Stimulated activated CD8-positive, alpha-beta memory T cell treated with anti-CD3 and anti-CD28 coated beads, Interleukin-15, amount 100 ng/mL, for 4 hours (primary cell): ENCODE results near the gene SPRED2.

Experiments
- DNase-seq, 2 donors: peaks; one replicate each; pipeline ENCODE4 v3.0.0-alpha.2; 2020; ENCODE audit warnings: low read depth in 2 of 2

The SPRED2 gene

DNA sequence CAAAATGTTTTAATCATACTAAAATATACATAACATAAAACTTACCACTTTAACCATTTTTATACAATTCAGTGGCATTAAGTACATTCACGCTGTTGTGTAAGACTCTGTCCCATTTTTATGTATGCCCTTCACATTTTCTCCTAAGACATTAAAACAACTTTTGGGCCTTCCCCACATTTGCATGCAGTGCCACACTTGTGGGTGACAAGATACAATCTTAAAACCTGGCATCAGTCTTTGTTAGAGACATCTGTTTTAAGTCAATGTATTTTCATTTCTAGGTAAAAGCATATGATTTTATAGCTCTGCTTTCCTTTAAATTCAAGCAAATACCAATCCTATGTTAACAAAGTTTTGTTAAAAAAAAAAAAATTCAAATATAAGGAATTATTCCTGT, 17.3 kb downstream of the SPRED2 start:
- DNase-seq, result no peak

GRCh38 chr2:65413610-65414009, 18.8 kb downstream of the SPRED2 start:
- DNase-seq, result no peak

DNA sequence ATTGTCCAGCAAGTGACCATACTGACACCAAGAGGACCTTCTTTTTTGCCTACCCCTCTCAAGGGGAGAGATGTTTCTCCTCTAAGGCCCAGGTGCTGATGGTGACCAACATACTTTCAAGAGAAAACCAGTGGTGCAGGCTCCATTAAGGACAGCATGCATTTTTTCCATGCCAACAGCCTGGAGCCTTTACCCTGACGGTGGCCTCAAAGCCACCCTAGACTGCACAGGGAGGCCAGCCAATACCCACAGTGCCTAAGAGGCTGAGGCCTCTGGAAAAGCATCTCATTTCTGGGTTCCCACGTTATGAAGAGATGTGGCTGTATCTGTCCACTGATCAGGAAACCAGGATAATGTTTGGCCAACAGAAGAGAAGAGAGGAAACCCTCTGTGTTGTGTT, 19.3 kb downstream of the SPRED2 start:
- DNase-seq, result no peak

DNA sequence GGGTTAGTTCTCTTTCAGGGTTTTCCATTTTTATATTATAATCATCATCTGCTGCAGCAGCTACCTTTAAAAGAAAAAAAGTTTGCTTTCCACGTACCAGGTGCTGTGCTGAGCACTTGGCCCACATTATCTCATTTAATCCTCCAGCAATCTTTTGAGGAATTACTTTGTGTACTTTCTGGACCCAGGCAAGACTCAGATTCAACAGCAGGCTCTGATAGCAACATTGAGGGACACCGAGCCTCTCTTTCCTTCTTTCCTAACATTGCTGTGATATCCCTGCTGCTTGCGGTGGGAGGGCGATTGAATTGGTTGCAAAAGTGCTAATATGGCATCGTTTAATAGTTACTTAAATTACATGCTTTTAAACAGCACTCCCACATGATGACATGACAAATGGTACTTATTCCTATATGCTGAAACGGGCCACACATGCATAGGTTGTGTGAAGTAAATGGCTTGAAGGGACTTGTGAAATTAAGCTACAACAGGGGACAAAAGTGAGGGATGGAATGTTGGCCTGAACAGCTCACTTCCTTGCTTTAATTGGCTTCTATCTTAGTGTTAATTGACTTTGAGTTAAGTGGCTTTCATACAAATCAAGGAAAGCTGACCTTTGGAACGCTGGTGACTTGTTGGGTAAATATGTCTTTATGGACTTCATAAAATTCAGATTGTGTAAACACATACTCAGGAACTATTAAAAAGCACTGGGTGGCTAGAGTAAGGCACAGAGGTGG, 21.2 kb downstream of the SPRED2 start:
- no peak for DNase-seq

GRCh38 chr2:65409045-65409444, 23.4 kb downstream of the SPRED2 start:
- no peak for DNase-seq

DNA sequence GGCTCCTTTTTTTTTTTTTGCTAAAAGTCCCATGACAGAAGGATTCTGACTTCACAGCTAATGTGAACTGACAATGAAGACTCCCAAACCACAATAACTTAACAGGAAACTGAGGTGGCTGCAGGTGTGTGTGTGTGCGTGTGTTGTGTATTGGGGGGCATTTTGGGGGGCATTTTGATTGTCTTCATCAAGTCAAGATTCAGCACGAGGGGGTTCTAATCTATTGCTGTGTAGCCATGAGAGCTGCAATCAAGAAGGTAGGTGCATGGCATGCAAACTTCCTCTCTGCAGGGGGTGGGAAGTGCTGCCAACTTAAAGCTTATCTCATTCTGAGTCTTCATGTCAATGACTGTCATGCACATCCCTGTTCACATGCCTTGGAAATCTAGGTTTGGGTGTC, 25.2 kb downstream of the SPRED2 start:
- DNase-seq, result no peak

GRCh38 chr2:65404988-65405697, 27.3 kb downstream of the SPRED2 start:
- DNase-seq, result no peak

GRCh38 chr2:65403529-65403915, 28.9 kb downstream of the SPRED2 start:
- no peak for DNase-seq

DNA sequence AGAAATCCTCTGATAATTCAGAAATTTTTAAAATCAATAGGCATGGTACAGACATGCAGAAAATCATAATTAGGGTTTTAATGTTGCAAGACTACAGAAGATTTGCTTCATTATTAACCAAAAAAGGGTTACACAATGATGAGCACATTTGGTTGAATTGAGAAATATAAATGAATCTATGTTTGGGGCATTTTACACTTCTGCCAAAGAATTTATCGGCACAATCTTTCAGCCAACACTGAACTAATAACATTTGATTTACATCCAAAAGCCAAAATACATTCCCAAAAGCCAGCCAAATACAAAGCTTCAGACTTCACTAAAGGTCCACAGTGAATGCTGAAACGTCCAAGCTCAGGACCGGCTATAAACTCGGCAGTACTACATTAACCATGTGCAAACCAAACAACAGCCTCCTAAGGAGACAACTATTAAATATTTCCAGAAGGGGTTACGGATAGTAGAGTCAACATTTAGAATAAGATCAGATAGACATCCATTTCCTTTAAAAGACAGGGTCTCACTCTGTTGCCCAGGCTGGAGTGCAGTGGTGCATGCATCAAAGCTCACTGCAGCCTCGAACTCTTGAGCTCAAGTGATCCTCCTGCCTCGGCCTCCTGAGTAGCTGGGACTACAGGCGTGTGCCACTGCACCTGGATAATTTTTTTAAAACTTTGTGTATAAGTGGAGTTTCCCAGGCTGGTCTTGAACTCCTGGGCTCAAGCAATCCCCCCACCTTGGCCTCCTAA, 29.4 kb downstream of the SPRED2 start:
- no peak for DNase-seq

DNA sequence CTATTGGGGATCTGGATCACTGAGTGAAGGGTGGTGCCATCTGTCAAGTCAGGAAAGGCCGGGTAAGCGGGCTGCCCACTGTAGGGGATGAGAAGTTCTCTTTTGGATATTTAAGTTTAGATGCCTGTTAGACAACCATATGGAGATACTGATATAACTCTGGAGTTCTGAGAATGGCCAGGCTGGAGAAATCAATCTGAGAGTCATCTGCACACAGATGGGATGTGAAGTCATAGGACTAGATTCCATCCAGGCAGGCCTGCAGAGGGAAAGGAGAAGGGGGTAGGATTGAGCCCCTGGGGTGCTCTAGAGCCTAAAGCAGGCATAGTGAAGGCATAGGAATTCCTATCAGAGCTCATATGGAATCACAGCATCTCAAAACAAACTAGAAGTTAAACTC, 30.1 kb downstream of the SPRED2 start:
- DNase-seq, result no peak

- DNase-seq, result no peak
Measured at GRCh38 chr2:65397122-65397521, 35.3 kb downstream of the SPRED2 start.

- DNase-seq, result no peak
Measured at GRCh38 chr2:65396348-65397026, 35.9 kb downstream of the SPRED2 start.

DNA sequence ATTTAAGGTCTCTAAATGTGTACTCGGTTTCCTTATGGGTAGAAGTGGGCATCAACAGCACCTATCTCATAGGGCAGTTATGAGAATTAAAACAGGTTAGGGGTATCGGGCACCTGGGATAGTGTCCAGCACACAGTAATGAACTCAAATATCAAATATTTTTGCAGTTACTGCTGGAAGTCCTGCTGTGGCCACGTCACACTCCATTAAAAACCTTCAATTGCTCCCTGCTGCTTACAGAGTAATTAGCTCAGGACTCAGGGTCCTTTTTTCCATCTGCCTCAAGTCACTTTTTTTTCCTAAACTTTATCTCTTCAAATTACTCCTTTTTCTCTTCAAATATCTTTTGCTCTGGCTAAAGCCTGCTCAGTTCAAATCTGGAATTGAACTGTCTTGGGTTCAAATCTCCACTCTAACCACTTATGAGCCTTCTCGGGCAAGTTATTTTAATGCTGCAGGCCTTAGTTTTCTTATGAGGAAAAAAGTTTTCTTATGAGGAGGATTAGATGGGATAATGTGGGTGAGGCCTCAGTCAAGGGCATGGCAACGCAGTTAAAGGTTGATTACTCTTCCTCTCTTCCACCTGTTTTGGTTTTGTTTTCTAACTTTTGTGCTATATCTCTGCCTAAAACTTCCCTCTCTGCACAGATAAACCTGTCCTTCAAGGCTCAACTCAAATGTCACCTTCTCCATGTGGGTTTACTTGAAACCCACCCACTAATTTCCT, 36.6 kb downstream of the SPRED2 start:
- no peak for DNase-seq

DNA sequence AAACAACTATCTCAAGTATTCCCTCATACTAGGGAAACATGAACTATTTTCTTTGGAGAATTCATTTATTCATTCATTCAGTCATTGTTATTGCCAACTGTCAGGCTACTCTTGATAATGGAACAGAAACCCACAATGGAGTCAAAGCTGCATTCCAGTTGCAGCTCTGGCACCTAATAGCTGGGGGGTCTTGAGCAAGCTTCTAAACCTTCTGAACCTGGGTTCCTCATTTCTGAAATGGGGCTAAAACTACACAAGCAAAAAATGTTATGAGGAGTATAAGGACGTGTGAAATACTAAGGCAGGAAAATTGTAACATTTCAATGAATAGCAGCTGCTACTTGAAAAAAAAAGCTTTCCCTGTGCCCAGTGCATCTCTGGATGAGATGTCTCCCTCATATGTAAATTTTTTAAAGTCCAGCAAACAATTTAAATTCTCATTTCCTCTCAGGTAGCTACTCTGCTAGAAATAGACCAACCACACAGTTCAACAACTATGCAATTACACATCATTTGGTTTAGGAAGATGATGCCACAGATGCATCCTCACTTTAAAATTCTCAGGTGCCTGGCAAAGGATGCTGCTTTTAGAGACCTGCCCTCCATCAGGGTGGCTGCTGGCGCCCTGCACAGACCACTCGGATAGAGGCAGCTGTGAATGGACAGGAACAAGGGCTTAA, 38.5 kb downstream of the SPRED2 start:
- no peak for DNase-seq

DNA sequence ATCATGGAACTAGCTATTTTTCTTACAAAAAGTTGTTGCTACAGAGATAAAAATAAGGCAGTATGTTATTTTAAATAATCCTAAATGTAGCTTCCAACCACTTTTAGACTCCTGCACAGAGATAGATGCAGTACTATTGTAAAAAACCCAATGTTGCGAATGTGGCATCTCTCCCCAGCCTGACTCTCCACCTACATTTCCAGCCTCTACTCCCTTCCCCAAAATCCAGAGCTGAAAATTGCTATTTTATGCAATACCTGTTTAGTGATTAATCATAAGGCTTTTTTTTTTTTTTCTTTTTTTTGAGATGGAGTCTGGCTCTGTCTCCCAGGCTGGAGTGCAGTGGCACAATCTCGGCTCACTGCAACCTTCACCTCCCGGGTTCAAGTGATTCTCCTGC, 39.4 kb downstream of the SPRED2 start:
- no peak for DNase-seq

- DNase-seq, result no peak
Measured at GRCh38 chr2:65392609-65393008, 39.8 kb downstream of the SPRED2 start.

DNA sequence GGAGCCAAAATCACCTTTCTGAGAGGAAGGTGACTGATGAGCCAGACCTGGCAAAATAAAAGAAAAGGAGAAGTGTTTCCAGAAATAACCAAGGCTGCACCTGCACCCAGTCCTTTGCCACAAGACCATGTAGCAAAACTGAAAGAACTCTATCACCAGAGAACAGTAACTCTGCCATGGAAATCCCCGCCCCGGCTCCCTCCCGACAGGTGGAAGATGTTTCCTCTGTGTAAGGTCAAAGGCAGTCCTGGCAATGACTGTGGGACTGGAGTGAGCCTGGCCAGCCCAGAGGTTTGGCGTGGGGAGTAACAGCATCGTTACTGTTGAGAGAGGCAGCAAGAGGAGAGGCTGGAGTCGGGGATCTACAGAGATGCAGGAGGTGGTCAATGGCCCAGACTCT, 42.3 kb downstream of the SPRED2 start:
- no peak for DNase-seq

DNA sequence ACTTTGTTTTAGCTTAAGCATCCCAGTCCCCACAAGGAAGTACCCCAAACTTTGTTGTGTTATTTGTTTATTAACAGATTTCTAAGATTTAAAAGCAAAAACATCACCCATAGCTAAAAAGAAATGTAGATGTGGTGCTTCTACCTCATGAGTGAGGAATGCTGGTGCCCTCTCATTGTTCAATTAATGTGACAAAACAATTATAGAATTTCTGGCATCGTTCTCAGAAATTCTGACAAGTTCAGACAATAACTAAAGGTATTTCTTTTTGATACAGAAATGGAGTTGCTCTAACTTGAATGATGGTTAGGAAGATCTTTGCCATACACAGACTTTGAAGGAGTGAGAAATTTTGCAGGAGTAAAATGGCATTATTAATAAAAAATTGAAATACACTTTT, 42.9 kb downstream of the SPRED2 start:
- DNase-seq, result no peak

DNA sequence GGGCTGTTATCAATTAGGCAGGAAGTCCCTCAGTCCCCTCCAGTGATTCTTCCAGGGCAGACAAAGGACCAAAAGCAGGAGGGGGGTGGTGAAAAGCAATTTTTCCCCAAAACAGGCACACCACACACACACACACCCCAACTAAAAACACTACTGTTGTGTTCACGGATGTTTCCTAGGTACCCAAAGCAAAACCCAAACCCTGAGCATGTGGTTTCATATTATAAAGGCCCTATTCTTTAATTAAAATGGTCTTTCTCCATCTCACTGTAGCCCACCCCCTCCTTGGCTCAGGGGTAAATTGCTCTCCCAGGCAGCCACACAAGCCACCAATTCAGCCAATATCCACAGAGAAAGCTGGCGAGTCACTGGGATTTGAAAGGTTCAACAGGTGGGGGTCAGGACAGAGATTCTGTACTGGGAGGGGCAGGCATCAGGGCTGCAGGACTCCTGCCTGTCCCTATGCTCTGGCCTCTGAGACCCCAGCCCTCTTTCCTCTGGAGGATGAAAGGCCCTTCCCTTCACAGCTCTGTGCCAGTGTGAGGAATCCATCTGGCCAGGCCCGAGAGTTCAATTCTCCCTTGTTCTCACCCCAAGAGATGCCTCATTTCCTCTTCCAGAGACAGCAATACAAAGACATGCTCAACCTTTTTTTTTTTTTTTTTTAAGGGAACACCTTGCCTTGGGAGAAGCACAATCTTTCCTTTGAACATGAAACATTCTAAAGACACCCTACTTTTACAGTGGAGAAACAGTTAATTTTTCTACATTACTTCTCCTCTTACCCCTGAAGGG, 43.6 kb downstream of the SPRED2 start:
- DNase-seq, result no peak

DNA sequence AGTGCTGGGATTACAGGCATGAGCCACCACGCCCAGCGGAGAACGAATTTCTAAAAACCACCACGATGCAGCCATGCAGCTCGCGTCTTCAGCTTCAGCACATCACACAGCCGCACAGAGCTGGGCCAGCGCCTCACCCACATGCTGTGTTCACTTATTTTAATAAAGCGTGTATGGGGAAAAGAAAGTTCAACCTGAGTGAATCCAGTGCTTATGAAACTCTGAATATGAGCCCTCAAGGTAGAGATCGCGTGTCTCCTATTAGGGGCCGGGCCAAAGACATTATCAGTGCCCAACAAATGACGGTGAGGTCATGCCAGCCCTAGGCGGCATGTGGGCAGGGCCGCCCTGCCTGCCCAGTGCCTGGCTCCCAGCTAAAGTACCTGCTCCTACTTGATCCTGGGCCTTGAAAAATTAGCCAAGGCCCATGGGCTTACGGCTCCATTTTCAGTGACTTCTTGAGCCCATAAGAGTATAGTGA, 44.3 kb downstream of the SPRED2 start:
- DNase-seq, result no peak
